ENCODE data around the gene HLA-A. TPM values are rescaled to one million over a fixed set of nuclear protein-coding genes. Genes with fewer than 3 reads are reported as not detected.

The HLA-A gene
- total RNA-seq, 1 experiment from 2014 or later = 251 TPM

GRCh38 chr6:29926413-29927274, 15.7 kb upstream of the HLA-A start:
- no peak overlapping the region for H3K4me2 ChIP-seq (ENCODE audit: low read length)
- no peaks in the 10 kb centered on the region for H3K27me3 ChIP-seq (ENCODE audit: insufficient read depth, low read length)
- H3K9me3 ChIP-seq (ENCODE audit: control insufficient read depth in 1 of 2, insufficient read depth in 1 of 2, low read depth in 1 of 2, low read length in 2 of 2) = no peaks in the 10 kb centered on the region
- H3K36me3 ChIP-seq (ENCODE audit: control insufficient read depth in 1 of 2, insufficient read depth in 2 of 2, low read length in 2 of 2) = no peaks in the 10 kb centered on the region
- H3K9ac ChIP-seq (ENCODE audit: low read length) = no peak overlapping the region
- H3K79me2 ChIP-seq (ENCODE audit: insufficient read depth, low read length) = no peaks in the 10 kb centered on the region
- no TSS peak for BruUV-seq (replicated peaks)
- intact Hi-C loops (cut with micrococcal nuclease) = no loop called here
- ChIA-PET POLR2A (no interaction called here), CTCF (no interaction called here), RAD21 (ENCODE audit: low non-redundant PET in 1 of 2, low total read pairs in 2 of 2, uncharacterized antibody in 2 of 2, unreplicated experiment in 2 of 2) (no interaction called here)
- H2AFZ ChIP-seq (ENCODE audit: low read depth, low read length, poor library complexity, severe bottlenecking) = no peak overlapping the region
- H3K4me3 ChIP-seq (replicated peaks in 1 of 2; ENCODE audit: low read depth in 1 of 2, low read length in 2 of 2) = no peak overlapping the region
- H4K20me1 ChIP-seq (ENCODE audit: insufficient read depth) = no peaks in the 10 kb centered on the region
- peaks cover 6 to 19% of the 10 kb centered on the region in 2 experiments for H3K4me1 ChIP-seq (ENCODE audit: control insufficient read depth in 1 of 2, insufficient read depth in 2 of 2, low read length in 2 of 2)
- no peak overlapping the region for H3K27ac ChIP-seq (ENCODE audit: low read depth, low read length)
- TF ChIP-seq RAD21 (IDR thresholded peaks at IDR 0.05; ENCODE audit: low read depth) (no peak), YY1 (IDR thresholded peaks at IDR 0.05; ENCODE audit: extremely low read depth, insufficient replicate concordance, low read depth, low read length) (no peak), POLR2A (IDR thresholded peaks at IDR 0.05; ENCODE audit: borderline replicate concordance, extremely low read depth, insufficient read depth, insufficient read length) (no peak), EZH2phosphoT487 (IDR thresholded peaks at IDR 0.05; ENCODE audit: borderline replicate concordance) (no peak), POLR2AphosphoS5 (IDR thresholded peaks at IDR 0.05; ENCODE audit: low read depth, low read length) (no peak), TCF7L2 (IDR thresholded peaks at IDR 0.05; ENCODE audit: borderline replicate concordance, extremely low read depth, insufficient read depth, insufficient read length) (no peak), ZNF274 (IDR thresholded peaks at IDR 0.05; ENCODE audit: low read depth, low read length) (no peak), JUND (IDR thresholded peaks at IDR 0.05) (no peak), EGR1 (IDR thresholded peaks at IDR 0.05; ENCODE audit: low read depth) (no peak), ELF1 (IDR thresholded peaks at IDR 0.05; ENCODE audit: borderline replicate concordance, low read depth) (no peak), SIN3A (IDR thresholded peaks at IDR 0.05; ENCODE audit: low read depth) (no peak), CBX3 (IDR thresholded peaks at IDR 0.05; ENCODE audit: low read depth) (no peak)
- TF ChIP-seq, protein P1, sequence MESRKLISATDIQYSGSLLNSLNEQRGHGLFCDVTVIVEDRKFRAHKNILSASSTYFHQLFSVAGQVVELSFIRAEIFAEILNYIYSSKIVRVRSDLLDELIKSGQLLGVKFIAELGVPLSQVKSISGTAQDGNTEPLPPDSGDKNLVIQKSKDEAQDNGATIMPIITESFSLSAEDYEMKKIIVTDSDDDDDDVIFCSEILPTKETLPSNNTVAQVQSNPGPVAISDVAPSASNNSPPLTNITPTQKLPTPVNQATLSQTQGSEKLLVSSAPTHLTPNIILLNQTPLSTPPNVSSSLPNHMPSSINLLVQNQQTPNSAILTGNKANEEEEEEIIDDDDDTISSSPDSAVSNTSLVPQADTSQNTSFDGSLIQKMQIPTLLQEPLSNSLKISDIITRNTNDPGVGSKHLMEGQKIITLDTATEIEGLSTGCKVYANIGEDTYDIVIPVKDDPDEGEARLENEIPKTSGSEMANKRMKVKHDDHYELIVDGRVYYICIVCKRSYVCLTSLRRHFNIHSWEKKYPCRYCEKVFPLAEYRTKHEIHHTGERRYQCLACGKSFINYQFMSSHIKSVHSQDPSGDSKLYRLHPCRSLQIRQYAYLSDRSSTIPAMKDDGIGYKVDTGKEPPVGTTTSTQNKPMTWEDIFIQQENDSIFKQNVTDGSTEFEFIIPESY (IDR thresholded peaks at IDR 0.05; ENCODE audit: extremely low read depth, insufficient replicate concordance, low read length) = no peak
- TF ChIP-seq, protein P2, sequence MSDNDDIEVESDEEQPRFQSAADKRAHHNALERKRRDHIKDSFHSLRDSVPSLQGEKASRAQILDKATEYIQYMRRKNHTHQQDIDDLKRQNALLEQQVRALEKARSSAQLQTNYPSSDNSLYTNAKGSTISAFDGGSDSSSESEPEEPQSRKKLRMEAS (IDR thresholded peaks at IDR 0.05) = no peak
- TF ChIP-seq, protein P3, sequence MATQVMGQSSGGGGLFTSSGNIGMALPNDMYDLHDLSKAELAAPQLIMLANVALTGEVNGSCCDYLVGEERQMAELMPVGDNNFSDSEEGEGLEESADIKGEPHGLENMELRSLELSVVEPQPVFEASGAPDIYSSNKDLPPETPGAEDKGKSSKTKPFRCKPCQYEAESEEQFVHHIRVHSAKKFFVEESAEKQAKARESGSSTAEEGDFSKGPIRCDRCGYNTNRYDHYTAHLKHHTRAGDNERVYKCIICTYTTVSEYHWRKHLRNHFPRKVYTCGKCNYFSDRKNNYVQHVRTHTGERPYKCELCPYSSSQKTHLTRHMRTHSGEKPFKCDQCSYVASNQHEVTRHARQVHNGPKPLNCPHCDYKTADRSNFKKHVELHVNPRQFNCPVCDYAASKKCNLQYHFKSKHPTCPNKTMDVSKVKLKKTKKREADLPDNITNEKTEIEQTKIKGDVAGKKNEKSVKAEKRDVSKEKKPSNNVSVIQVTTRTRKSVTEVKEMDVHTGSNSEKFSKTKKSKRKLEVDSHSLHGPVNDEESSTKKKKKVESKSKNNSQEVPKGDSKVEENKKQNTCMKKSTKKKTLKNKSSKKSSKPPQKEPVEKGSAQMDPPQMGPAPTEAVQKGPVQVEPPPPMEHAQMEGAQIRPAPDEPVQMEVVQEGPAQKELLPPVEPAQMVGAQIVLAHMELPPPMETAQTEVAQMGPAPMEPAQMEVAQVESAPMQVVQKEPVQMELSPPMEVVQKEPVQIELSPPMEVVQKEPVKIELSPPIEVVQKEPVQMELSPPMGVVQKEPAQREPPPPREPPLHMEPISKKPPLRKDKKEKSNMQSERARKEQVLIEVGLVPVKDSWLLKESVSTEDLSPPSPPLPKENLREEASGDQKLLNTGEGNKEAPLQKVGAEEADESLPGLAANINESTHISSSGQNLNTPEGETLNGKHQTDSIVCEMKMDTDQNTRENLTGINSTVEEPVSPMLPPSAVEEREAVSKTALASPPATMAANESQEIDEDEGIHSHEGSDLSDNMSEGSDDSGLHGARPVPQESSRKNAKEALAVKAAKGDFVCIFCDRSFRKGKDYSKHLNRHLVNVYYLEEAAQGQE (IDR thresholded peaks at IDR 0.05; ENCODE audit: low read depth) = no peak
- TF ChIP-seq, protein P4, sequence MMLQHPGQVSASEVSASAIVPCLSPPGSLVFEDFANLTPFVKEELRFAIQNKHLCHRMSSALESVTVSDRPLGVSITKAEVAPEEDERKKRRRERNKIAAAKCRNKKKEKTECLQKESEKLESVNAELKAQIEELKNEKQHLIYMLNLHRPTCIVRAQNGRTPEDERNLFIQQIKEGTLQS (IDR thresholded peaks at IDR 0.05) = no peak
- DNase-seq (ENCODE audit: low read depth, low spot score) (no peak), ATAC-seq (no peak)
- H3K9me2 ChIP-seq (ENCODE audit: insufficient read depth) = no peaks in the 10 kb centered on the region

Measured in HCT116 (cell line).